Gastrocnemius medialis (tissue), 4 donors: ENCODE data around the gene GCK.

Source experiments
- POLR2A ChIP-seq, 2 donors: fragments of 450-650 bp; IDR thresholded peaks; one replicate each; pipeline ENCODE4 v1.6.1; 2017; ENCODE audit warnings: antibody characterized with exemption in 2 of 2, mild to moderate bottlenecking in 2 of 2, moderate library complexity in 2 of 2
- TF ChIP-seq, protein P1 (sequence below), 5 experiments: fragments of 450-650 bp in 3 of 5; fragments of 200-600 bp in 2 of 5; sonication (generic) in 2 of 5; IDR thresholded peaks in 4 of 5; conservative IDR thresholded peaks in 1 of 5; 1 replicate in 4 of 5; 2 replicates in 1 of 5; pipeline ENCODE4 v1.5.1; 2016 to 2019; ENCODE audit warnings: antibody characterized with exemption in 5 of 5, mild to moderate bottlenecking in 3 of 5, moderate library complexity in 3 of 5

DNA sequence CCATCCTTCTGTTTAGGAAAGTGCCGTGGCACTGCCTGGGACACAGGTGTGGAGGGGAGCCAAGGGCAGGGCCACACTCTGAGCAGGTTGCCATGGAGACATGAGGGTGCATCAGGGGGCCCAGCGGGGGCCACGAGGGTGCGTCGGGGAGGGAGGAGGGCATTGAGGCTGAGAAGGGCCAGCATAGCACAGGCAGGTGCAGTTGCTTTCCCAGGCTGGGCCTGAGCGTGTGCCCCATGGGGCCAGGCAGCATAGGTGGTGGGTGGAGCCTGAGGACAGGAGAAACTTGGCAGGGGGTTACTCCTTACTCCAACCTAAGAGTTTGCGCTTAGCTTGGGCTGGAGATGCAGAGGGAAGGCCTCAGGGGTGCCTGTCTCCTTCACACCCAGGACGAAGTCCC, 26.8 kb upstream of the GCK start:
- TF ChIP-seq, protein P1, sequence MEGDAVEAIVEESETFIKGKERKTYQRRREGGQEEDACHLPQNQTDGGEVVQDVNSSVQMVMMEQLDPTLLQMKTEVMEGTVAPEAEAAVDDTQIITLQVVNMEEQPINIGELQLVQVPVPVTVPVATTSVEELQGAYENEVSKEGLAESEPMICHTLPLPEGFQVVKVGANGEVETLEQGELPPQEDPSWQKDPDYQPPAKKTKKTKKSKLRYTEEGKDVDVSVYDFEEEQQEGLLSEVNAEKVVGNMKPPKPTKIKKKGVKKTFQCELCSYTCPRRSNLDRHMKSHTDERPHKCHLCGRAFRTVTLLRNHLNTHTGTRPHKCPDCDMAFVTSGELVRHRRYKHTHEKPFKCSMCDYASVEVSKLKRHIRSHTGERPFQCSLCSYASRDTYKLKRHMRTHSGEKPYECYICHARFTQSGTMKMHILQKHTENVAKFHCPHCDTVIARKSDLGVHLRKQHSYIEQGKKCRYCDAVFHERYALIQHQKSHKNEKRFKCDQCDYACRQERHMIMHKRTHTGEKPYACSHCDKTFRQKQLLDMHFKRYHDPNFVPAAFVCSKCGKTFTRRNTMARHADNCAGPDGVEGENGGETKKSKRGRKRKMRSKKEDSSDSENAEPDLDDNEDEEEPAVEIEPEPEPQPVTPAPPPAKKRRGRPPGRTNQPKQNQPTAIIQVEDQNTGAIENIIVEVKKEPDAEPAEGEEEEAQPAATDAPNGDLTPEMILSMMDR (IDR thresholded peaks at IDR 0.05 in 4 of 5, conservative IDR thresholded peaks at IDR 0.05 in 1 of 5), result no peak
- no peak for TF ChIP-seq POLR2A (IDR thresholded peaks at IDR 0.05)
